ENCODE results near the gene MLLT6. TPM values are rescaled to one million over a fixed set of nuclear protein-coding genes. Genes with fewer than 3 reads are reported as not detected.

Gene MLLT6
- total and polyA plus RNA-seq, 2 of the 13 experiments (the other 11 are each of a cell fraction or from before 2014, with no cell fraction given), result 50.7 to 69.5 TPM

DNA sequence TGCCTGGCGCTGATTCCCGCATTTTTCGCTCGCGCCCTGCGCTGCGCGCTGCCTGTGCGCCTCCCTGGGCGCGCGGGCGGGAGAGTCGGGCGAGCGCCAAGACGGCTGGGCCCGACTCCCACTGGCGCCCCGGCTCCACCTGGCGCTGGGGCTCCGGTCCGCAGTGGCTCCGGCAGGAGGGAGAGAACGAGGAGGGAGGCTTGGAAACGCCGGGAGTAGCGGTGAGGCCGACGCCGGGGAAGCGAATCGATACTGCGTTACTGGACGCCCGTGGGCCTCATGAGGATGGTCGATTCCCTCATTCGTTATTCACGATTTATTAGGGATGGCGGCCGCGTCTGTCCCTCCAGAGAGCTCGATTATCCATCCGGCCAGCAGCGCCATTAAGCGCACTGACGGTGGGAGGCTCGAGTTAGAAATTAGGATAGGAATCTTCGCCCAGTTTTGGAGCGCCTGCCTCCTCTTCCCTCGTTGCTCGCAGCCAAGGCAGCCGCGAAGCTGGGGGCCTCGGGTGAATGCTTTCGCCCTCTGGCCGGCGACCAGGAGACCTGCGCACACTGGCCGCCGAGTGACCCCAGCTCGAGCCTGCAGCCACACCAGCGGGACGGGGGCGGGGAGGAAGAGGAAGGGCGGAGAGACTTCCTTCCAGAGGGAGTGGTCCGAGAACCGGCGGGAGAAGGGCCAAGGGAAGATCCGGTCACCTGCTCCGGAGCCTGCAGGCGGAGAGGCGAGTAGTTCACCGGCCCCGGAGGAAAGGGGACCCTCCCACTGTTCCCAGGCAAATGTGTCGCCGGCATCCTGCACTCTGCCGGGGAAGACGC lies 44.4 kb downstream of the MLLT6 start (continued):
- TF ChIP-seq POLR2G (IDR thresholded peaks at IDR 0.05; ENCODE audit: low read depth, low read length) (peak; percentile 98), ZNF670 (CRISPR knock-in tag; IDR thresholded peaks at IDR 0.05; ENCODE audit: borderline replicate concordance) (peak; percentile 5; the same call in 1 of the 2 replicates), ETV5 (CRISPR knock-in tag; IDR thresholded peaks at IDR 0.05; ENCODE audit: borderline replicate concordance) (peak; percentile 97), STAT5B (CRISPR knock-in tag; IDR thresholded peaks at IDR 0.05) (no peak; the same call in 1 of the 2 replicates), NFE2L1 (CRISPR knock-in tag; IDR thresholded peaks at IDR 0.05; ENCODE audit: borderline replicate concordance) (0 out of 2 replicates have a peak, but pooled peaks have one; percentile 61), SNRNP70 (IDR thresholded peaks at IDR 0.05; ENCODE audit: low read depth, low read length) (no peak), ZFP90 (CRISPR knock-in tag; IDR thresholded peaks at IDR 0.05; ENCODE audit: borderline replicate concordance) (peak; percentile 95; the same call in 1 of the 2 replicates), ZNF33B (CRISPR knock-in tag; IDR thresholded peaks at IDR 0.05) (no peak; the same call in 1 of the 2 replicates), ZNF430 (CRISPR knock-in tag; IDR thresholded peaks at IDR 0.05) (peak; percentile 41; the same call in 1 of the 2 replicates), ZNF329 (CRISPR knock-in tag; IDR thresholded peaks at IDR 0.05; ENCODE audit: low read depth) (0 out of 2 replicates have a peak, but pooled peaks have one; percentile 58), RBM22 (optimal IDR thresholded peaks at IDR 0.05; ENCODE audit: low read length) (peak; percentile 77), ZNF878 (CRISPR knock-in tag; IDR thresholded peaks at IDR 0.05) (peak; percentile 94), FLYWCH1 (CRISPR knock-in tag; IDR thresholded peaks at IDR 0.05) (no peak), ZNF256 (CRISPR knock-in tag; conservative IDR thresholded peaks at IDR 0.05) (peak; percentile 84; the same call in 1 of the 2 replicates), ZSCAN22 (CRISPR knock-in tag; IDR thresholded peaks at IDR 0.05) (0 out of 2 replicates have a peak, but pooled peaks have one; percentile 59), HDAC1 (CRISPR knock-in tag; IDR thresholded peaks at IDR 0.05) (peak; percentile 89), NFYB (CRISPR knock-in tag; IDR thresholded peaks at IDR 0.05) (peak; percentile 39; the same call in 1 of the 2 replicates), ZKSCAN8 (CRISPR knock-in tag; IDR thresholded peaks at IDR 0.05; ENCODE audit: borderline replicate concordance) (no peak), SIN3A (IDR thresholded peaks at IDR 0.05; ENCODE audit: borderline replicate concordance, low read depth, low read length) (peak; percentile 82)
- TF ChIP-seq, protein P1, sequence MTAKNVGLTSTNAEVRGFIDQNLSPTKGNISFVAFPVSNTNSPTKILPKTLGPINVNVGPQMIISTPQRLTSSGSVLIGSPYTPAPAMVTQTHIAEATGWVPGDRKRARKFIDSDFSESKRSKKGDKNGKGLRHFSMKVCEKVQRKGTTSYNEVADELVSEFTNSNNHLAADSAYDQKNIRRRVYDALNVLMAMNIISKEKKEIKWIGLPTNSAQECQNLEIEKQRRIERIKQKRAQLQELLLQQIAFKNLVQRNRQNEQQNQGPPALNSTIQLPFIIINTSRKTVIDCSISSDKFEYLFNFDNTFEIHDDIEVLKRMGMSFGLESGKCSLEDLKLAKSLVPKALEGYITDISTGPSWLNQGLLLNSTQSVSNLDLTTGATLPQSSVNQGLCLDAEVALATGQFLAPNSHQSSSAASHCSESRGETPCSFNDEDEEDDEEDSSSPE (CRISPR knock-in tag; IDR thresholded peaks at IDR 0.05), result peak; percentile 94
- TF ChIP-seq, protein P2, sequence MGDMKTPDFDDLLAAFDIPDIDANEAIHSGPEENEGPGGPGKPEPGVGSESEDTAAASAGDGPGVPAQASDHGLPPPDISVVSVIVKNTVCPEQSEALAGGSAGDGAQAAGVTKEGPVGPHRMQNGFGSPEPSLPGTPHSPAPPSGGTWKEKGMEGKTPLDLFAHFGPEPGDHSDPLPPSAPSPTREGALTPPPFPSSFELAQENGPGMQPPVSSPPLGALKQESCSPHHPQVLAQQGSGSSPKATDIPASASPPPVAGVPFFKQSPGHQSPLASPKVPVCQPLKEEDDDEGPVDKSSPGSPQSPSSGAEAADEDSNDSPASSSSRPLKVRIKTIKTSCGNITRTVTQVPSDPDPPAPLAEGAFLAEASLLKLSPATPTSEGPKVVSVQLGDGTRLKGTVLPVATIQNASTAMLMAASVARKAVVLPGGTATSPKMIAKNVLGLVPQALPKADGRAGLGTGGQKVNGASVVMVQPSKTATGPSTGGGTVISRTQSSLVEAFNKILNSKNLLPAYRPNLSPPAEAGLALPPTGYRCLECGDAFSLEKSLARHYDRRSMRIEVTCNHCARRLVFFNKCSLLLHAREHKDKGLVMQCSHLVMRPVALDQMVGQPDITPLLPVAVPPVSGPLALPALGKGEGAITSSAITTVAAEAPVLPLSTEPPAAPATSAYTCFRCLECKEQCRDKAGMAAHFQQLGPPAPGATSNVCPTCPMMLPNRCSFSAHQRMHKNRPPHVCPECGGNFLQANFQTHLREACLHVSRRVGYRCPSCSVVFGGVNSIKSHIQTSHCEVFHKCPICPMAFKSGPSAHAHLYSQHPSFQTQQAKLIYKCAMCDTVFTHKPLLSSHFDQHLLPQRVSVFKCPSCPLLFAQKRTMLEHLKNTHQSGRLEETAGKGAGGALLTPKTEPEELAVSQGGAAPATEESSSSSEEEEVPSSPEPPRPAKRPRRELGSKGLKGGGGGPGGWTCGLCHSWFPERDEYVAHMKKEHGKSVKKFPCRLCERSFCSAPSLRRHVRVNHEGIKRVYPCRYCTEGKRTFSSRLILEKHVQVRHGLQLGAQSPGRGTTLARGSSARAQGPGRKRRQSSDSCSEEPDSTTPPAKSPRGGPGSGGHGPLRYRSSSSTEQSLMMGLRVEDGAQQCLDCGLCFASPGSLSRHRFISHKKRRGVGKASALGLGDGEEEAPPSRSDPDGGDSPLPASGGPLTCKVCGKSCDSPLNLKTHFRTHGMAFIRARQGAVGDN (CRISPR knock-in tag; IDR thresholded peaks at IDR 0.05), result peak; percentile 97
- TF ChIP-seq, protein P3, sequence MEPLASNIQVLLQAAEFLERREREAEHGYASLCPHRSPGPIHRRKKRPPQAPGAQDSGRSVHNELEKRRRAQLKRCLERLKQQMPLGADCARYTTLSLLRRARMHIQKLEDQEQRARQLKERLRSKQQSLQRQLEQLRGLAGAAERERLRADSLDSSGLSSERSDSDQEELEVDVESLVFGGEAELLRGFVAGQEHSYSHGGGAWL (CRISPR knock-in tag; IDR thresholded peaks at IDR 0.05), result peak; percentile 0
- TF ChIP-seq, protein P4, sequence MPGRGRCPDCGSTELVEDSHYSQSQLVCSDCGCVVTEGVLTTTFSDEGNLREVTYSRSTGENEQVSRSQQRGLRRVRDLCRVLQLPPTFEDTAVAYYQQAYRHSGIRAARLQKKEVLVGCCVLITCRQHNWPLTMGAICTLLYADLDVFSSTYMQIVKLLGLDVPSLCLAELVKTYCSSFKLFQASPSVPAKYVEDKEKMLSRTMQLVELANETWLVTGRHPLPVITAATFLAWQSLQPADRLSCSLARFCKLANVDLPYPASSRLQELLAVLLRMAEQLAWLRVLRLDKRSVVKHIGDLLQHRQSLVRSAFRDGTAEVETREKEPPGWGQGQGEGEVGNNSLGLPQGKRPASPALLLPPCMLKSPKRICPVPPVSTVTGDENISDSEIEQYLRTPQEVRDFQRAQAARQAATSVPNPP (CRISPR knock-in tag; IDR thresholded peaks at IDR 0.05), result peak; percentile 90; the same call in 1 of the 2 replicates

Data from HepG2 (cell line).